Stimulated activated CD8-positive, alpha-beta memory T cell treated with anti-CD3 and anti-CD28 coated beads, Interleukin-15, amount 100 ng/mL, for 24 hours (primary cell): ENCODE measurements around the gene CENPU.
"Not testable (repeated sequence)": the region's sequence is repeated elsewhere in the genome, so short reads cannot be mapped to it uniquely, and the experiment has no call there.

Source experiments
- DNase-seq: peaks from one replicate; pipeline ENCODE4 v3.0.0-alpha.2; 2020; ENCODE audit warnings: low read depth

Gene CENPU

GRCh38 chr4:184668096-184668495 lies 65.8 kb downstream of the CENPU start:
- no peak for DNase-seq

GRCh38 chr4:184666670-184667069 lies 67.2 kb downstream of the CENPU start:
- DNase-seq, result no peak

GRCh38 chr4:184664445-184665210 lies 69.3 kb downstream of the CENPU start:
- DNase-seq, result no peak

GRCh38 chr4:184662236-184662635 lies 71.7 kb downstream of the CENPU start:
- no peak for DNase-seq

GRCh38 chr4:184660978-184661377 lies 72.9 kb downstream of the CENPU start:
- no peak for DNase-seq

- not testable (repeated sequence) for DNase-seq
Observed at GRCh38 chr4:184657820-184658219, 76.1 kb downstream of the CENPU start.

- DNase-seq, result no peak
Observed at GRCh38 chr4:184657144-184657543, 76.8 kb downstream of the CENPU start.

- DNase-seq, result no peak
Observed at GRCh38 chr4:184655889-184656869, 77.7 kb downstream of the CENPU start.

GRCh38 chr4:184653650-184654049 lies 80.2 kb downstream of the CENPU start:
- DNase-seq, result no peak

GRCh38 chr4:184652681-184653080 lies 81.2 kb downstream of the CENPU start:
- DNase-seq, result not testable (repeated sequence)

- DNase-seq, result no peak
Observed at GRCh38 chr4:184651899-184652298, 82.0 kb downstream of the CENPU start.

GRCh38 chr4:184649971-184650855 lies 83.7 kb downstream of the CENPU start:
- no peak for DNase-seq

GRCh38 chr4:184649026-184649970 lies 84.6 kb downstream of the CENPU start, which contains the start of the genes CASP3 and PRIMPOL:
TSS of gene CASP3 (minus strand) at chr4:184649447. CDS start at chr4:184638453, 10,994 bp downstream.
TSS of gene PRIMPOL (plus strand) at chr4:184649738. CDS start at chr4:184657141, 7,403 bp downstream.
- peak; percentile 90 for DNase-seq

- DNase-seq, result peak; percentile 13
Observed at GRCh38 chr4:184648313-184649025, 85.4 kb downstream of the CENPU start.

- DNase-seq, result no peak
Observed at GRCh38 chr4:184648054-184648312, 85.9 kb downstream of the CENPU start.

- no peak for DNase-seq
Observed at GRCh38 chr4:184647266-184648053, 86.4 kb downstream of the CENPU start.

- no peak for DNase-seq
Observed at GRCh38 chr4:184645904-184646610, 87.8 kb downstream of the CENPU start.

- no peak for DNase-seq
Observed at GRCh38 chr4:184644553-184645307, 89.2 kb downstream of the CENPU start.
